DMS153 (cell line): Measurements from ENCODE around the gene STAG2.

ENCODE experiments used
- DNase-seq: peaks from one replicate; lab custom pipeline; 2025; lab: John Stamatoyannopoulos, UW

The STAG2 gene

DNA sequence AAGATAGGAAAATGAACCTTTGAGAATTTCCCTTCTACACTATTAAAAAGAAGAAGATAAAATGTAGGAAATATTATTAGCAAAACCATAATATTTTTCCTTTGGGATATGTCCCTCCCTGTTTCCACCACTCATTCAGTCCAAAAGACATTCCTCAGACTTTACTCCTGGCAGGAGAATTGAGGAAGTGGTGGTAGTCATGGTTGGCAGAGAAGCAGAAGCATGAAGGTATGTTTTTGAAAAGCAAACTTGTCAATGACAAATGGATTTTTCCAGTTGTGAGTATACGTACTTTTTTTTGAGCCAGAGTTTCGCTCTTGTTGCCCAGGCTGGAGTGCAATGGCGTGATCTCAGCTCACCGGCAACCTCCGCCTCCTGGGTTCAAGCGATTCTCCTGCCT, 13.7 kb downstream of the STAG2 start:
- DNase-seq: no peak

DNA sequence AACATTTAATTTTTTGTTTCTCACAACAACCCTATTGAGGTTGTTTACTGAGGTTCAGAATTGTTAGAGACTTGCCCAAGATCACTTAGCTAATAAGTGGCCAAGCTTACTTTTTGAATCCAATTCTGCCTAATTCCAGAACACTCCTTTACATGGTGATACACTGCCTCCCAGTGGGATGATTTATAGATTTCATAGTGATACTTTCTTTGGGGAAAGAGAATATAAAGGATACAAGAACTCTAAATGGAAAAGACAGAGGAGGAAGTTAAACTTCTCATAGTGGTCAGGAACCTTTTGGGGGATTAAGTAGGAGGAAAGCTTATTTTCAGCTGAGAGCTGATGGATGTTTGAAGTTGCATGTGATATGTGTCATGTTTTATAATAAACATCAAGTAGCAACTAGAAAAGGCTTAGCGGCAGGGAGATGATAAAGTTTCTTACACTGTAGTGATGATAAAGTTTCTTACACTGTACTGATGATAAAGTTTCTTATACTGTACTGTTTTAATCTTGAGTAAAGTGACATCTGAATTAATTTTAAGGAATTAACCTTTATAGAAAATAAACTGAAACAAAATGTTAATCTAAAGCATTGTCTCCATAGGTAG, 15.3 kb downstream of the STAG2 start:
- DNase-seq: peak; percentile 20

DNA sequence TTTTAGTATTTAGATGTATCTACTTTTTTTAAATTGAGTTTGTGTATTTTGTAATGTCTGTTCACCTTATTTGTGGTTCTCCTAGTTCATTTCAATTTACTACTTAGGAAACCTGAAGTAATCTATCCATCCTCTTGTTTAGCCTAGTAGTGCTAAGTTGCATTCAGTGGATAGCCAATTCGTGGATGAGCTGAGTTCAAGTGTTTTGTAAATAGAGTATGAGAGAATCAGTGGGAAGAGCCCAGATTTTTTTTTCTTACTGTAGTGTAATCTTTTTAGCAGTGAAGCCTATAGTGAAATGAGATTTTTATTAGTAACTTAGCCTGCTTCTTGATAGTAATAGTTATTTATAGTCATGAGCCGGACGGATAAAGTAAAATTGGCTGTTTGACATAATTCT, 21.7 kb downstream of the STAG2 start:
- no peak for DNase-seq

DNA sequence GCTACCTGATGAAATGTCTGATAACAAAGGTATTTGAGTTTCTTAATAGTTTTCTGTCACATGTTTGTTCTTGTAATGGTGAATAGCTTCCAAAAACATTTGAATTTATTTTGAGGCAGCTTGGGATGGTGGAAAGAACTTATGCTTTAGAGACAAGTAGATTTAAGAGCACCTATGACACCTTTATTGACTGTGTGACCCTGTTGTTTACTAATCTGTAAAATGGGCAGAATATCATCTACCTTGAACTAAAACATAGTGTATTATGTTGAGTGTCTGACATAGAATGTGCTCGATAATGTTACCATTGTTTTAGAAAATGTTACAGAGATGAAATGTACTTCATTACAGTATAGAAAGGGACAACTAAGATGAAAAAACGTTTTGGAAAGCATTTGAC, 24.9 kb downstream of the STAG2 start:
- DNase-seq: no peak

DNA sequence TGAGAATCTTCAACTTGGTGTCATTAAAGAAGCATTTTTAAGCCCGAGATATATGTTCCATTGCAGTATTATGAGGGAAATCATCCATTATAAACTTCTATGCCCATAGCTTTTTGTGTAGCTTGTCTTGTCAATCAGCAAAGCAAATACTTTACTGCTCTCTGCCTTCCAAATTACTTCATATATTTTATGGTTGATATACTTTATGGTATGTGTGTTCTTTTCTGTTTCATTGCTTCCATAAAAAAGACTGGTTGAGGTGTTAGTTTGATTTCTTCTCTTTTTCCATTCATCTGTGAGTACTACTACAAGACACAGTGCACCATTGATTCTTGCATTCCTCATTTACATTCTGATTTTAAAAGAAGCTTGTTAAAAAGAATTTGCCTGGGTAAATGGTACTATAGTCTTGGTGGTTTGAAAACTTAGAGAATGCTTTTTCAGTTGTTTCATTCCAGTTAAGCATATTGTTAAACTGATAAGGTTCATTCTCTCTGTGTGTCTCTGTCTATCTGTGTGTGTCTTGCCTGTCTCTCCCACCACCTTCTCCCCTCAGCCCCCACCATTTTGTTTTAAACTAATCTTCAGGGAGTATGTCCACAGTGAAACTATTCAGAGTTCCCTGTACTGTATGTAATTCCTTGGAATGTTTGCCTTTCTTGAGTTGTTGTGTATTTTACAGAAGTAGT, 27.1 kb downstream of the STAG2 start:
- no peak for DNase-seq

DNA sequence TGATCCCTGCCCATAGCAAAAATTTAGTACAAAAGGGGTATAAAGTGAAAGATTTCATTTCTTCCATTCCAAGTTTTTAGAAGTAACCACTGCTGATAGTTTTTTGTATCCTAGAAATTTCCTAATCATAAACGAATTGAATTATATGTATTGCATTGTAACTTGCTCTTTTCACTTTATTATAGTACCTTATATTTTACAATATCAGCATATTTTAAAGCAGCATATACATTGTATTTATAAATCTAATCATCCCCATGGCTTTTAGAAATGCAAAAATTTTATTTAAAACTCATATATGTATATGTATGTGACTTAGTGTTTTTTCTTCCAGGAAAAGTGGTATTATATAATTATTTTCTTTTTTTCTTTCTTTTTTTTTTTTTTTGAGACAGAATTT, 27.7 kb downstream of the STAG2 start:
- no peak for DNase-seq

DNA sequence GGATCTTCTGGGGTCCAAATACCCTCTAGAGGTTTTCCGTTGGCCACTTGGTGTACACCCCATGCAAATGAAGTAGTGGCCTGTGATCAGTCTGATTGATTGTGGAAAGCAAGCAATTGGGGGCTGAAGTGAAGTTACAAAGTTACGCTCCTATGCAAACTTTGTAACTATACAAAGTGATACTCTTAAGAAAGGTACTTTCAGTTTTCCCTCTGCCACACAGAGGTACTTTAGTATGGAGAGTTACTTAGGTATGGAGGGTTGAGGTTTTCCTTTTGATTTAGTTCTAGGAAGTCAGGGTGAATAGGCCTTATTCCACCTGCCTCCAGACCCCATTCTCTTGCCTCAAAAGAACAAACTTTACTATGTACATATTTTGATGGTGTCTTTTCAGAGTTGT, 28.7 kb downstream of the STAG2 start:
- no peak for DNase-seq

DNA sequence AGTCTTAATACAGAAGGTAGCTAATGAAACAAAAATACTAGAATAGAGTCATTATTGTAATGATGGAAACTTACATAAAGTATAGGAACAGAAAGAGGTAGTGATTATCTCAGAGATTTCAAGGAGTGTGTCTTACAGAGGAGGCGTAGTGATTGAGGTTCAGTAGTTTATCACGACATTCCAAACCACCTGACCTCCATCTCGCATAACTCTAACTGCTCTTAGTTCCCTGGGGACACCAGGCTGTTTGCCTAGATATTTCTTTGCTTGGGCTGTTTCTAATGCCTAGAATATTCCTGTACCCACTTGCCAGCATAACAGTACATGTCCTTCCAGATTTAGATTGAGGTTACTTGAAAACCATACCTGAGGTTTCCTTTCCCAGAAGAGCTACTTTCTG, 29.1 kb downstream of the STAG2 start:
- no peak for DNase-seq

DNA sequence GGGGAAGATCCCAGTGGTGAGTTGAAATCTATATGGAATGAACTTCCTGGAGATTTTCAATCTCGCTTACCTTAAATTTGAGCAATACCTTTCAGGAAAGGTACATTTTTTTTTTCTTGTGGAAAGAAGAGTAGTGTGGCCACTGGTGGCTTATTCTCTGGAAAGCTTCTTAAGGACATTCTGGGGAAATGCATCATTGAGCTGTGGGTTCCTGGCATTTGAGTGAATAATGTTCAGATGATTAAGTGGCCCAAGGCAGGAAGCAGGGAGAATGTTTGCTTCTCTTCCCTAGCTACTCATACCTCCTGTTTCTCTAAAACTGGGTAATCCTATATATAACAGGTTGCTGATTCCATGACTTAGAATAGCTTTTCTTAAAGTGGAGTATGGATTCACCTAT, 31.8 kb downstream of the STAG2 start:
- no peak for DNase-seq

DNA sequence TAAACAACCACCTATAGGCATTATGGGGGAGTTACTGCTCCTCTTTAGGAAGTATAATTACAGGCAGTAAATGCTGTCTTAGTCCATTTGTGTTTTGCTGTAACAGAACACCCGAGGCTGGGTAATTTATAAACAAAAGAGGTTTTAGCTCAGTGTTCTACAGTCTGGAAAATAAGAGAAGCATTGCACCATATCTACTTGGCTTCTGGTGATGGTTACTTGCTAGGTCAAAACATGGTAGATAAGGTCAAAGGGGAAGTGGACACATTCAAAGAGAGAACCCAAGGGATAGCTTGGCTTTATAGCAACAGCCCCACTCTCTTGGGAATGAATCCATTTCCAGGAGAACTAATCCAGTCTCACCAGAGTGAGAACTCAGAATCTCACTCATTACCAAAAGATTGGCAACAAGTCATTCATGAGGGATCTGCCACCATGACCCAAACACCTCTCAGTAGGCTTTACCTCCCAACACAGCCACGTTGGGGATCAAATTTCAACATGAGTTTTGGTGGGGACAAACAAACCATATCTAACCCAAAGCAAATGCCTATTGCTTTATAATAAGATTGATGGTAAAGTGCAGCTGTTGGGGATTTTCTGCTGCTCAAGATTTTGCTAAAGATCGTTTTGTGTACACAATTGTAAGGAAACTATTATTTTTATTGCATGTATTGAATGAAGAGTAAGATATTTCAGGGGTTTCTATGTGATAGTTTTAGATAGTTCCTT, 32.6 kb downstream of the STAG2 start:
- no peak for DNase-seq

DNA sequence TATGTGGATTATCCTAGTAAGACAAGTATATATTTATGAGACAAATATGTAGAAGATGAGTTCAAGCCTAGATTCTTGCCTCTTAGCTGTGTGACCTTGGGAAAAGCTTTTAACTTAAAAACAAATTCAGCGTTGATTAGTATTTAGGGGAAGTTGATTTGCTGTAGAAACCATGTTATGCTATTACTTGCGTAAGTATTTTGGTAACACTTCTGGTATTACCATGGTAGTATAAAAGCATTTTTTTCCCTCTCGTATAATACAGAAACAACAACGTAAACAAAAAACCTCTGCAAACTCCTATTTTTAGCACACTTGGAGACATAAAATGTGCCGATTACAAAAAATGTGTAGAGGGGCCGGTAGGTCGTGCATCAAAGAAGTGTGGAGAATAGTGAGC, 33.2 kb downstream of the STAG2 start:
- DNase-seq: no peak

DNA sequence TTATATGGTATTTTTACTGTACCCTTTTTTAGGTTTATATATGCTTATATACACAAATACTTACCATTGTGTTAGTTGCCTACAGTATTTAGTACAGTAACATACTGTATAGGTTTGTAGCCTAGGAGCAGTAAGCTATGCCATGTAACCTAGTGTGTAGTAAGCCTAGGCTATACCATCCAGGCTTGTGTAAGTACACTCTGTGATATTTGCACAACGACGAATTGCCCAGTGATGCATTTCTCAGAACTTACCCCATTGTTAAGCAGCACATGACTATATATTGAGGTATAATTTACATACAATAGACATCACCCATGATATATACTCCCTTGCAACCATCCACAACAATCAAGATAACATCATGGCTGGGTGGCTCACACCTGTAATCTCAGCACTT, 40.1 kb downstream of the STAG2 start:
- no peak for DNase-seq

DNA sequence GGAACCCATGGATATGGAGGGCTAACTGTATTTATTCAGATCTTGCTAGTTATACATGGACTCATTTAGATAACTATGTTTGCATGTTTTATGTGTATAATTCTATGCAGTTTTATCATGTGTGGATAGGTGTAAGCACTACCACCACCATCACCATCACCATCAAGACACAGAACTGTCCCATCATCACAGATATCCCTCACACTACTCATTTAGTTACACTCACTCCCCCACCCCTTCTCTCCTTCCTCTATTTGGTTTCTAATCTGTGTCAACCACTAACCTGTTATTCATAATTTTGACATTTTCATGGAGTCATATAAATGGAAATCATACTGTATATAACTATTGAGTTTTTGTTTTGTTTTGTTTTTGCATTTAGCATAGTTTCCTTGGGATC, 43.7 kb downstream of the STAG2 start:
- no peak for DNase-seq

DNA sequence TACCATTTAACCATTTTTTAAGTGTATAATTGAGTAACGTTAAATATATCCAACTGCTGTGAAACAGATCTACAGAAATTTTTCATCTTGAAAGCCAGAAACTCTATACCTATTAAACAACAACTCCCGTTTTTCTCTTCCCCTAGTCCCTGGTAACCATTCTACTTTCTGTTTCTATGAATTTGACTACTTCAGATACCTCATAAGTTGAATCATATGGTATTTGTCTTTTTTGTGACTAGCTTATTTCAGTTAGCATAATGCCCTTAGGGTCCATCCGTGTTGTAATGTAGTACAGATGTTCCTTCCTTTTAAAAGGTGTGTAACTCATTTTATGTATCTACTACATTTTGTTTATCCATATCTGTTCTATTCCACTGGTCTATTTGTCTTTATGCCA, 48.7 kb downstream of the STAG2 start:
- DNase-seq: no peak

DNA sequence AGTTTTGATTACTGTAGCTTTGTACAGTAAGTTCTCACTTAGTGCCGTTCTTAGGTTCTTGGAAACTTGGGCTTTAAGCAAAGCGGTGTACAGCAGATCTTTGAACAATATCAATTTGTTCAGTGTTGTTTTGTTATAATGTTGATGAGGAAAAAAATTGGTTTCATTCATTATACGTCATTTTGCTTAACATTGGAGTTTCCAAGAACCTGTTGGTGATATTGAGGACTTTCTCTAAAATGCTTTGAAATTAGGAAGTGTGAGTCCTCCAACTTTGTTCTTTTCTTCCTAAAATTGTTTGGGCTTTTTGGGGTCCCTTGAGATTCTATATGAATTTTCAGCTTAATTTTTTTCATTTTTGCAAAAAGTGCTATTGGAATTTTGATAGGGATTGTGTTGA, 49.1 kb downstream of the STAG2 start:
- DNase-seq: no peak

DNA sequence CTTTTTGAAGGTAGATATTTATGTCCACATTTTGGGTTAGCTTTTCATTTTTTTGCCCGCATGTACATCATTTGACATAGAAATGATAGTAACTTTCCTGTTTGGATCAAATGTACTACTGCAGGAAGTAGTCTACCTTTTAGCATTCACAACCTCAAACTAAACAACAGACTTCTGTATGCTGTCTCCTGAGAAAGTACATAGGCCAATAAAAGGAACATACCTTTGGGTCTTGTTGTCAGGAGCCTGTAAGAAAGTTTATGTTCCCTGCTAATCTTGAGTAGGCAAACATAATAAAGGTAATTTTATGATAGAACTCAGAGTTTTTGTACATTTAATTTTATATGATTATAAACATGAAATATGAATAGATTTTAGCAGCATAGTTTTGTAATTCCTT, 54.2 kb downstream of the STAG2 start:
- DNase-seq: no peak

DNA sequence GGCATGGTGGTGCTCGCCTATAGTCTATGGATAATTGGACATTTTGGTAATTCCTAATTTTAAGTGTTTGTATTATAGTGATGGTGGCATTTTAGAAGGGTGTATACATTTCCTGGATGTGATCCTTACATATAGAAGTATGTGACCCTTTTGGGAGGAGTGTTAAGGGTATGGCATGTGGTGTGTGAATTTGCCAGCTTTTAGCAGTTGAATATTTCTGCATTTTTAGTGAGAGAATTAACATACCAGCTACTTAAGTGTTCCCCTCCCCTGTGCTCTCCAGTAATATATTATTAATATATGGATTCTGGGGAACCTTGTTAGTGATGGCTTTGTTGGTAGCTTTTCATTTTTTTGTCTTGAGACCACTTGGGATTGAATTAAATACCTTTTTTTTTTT, 55.3 kb downstream of the STAG2 start:
- no peak for DNase-seq

DNA sequence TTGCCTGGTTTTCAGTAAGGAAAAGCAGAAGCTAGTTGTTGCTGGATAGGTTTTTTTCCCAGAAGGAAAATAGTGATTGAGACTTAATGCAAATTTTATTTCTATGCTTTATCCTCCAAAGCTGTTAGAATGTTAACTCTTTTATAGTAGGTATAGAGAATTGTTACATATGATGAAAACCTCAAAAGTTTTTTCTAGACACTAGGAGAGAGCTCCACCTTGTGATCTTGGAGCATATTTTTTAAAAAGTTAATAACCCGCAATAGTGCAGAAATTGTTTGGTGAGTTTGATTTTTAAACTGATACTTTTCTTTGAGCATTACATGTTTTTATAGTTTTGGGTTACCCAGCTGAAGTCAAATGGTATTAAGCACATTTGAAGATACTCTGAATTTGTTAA, 56.5 kb downstream of the STAG2 start:
- DNase-seq: no peak

DNA sequence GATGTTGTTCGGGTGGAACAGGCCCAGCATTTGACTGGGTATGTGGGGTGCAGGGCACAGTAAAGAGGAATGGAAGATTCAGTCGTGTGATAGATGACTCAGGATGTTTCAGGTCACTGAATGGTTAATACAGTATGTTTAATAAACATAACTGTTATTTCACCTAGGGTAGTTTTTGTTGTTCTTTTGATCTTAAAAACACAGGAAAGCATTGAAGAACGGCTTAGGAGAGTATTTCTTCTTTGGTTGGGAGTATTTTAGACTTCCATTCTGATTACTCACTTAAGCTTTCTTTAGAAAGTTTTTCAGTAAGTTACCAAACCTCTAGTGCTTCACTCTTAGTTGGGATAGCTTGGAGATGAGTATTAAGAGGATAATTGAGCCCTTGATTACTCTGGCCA, 62.3 kb downstream of the STAG2 start:
- DNase-seq: no peak

DNA sequence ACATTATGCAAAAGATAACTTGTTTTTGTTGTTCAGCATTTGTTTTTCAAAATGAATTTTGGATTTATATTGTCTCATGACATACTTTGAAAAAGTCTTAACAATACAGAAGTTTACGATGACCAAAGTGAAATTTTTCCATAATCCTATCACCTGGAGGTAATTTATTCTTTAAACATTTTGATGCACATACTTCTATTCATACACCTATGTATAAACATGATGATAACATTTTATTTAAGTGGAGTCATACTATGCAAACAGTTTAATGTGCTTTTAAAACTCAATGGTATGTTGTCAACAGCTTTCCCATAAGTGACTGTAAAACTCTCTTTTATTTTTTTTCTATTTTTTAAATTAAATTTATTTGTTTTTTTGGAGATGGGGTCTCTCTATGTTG, 65.0 kb downstream of the STAG2 start:
- DNase-seq: no peak

DNA sequence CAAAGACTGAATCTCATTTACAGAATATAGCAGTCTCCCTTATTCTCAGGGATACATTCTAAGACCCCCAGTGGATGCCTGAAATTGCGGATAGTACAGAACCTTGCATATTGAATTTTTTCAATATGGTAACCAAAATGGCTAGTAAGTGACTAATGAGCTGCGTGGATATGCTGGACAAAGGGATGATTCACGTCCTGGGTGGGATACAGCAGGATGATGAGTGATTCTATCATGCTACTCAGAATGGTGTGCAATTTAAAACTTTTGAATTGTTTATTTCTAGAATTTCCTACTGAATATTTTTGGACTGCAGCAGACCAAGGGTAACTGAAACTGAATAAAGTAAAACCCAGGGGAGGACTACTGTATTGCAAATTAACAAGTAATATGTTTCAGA, 66.7 kb downstream of the STAG2 start:
- no peak for DNase-seq

DNA sequence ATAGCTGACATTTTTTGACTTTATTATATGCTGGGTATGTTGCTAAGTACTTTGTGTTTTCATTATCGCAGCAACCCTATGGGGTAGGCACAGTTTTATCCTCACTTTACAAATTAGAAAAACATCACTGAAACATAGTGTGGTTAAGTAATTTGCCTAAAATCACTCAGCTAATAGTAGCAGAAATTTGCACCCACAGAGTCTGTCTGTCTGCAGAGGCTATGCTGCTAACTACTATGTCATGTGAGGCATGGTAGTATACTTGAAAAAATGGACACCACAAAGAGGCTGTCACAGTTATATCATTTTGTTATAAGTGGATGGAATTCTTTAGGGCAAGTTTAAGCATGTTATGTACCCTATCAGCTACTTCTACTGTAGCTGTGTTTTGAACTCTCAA, 69.0 kb downstream of the STAG2 start:
- DNase-seq: no peak

DNA sequence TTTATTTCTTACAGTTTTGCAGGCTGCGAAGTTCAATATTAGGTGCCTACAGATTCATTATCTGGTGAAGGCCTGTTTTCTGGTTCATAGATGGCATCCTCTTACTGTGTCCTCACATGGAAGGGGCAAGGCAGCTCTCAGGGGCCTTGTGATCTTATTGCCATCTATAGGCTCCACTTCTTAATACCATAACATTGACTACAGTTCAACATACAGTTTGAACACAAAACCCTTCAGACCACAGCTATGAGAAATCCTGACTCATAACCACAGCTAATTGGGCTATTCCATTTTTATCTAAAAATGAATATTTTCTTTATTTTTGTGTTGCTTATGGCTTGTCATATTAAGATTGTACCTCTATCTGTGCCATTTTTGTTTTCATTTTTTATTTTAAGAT, 72.3 kb downstream of the STAG2 start:
- DNase-seq: no peak

DNA sequence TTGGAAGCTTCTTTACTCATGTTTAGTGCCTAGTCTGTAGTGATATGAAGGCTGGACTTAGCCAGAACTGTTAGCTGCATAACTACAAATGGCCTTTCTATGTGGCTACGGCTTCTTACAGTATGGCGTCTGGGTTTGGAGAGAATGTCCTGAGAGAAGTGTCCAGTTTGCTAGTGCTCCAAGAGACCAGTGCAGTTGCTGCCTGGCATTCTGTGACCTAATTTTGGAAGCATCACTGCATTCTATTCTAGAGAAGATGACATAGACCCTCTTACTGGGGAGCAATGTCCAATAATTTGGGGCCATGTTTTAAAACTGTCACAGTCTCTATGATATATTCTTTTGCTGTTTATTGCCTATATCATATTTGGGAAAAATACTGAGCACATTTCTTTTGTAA, 74.2 kb downstream of the STAG2 start:
- no peak for DNase-seq
